ENCODE data around the gene EYA2.
"Not testable (repeated sequence)": the region's sequence is repeated elsewhere in the genome, so short reads cannot be mapped to it uniquely, and the experiment has no call there.

The EYA2 gene

GRCh38 chr20:46879963-46880362, 14.7 kb upstream of the EYA2 start:
- not testable (repeated sequence) for H3K27ac Mint-ChIP-seq; H3K4me1 Mint-ChIP-seq; ATAC-seq; H3K4me3 Mint-ChIP-seq; H3K9me3 Mint-ChIP-seq; H3K36me3 Mint-ChIP-seq; DNase-seq (ENCODE audit: low spot score in 2 of 2)

GRCh38 chr20:46883892-46884291, 10.8 kb upstream of the EYA2 start:
- no peak for DNase-seq (ENCODE audit: low spot score in 2 of 2)
- ATAC-seq: no peak
- Mint-ChIP-seq H3K27ac (no peak overlapping the region), H3K4me3 (no peak overlapping the region), H3K4me1 (no peaks in the 10 kb centered on the region), H3K36me3 (no peaks in the 10 kb centered on the region), H3K9me3 (no peaks in the 10 kb centered on the region)

- Mint-ChIP-seq H3K4me1 (no peaks in the 10 kb centered on the region), H3K4me3 (no peak overlapping the region), H3K36me3 (no peaks in the 10 kb centered on the region), H3K27ac (no peak overlapping the region), H3K9me3 (no peaks in the 10 kb centered on the region)
- no peak for ATAC-seq
- no peak for DNase-seq (ENCODE audit: low spot score in 2 of 2)
Observed at GRCh38 chr20:46890682-46891081, 4.0 kb upstream of the EYA2 start.

GRCh38 chr20:46893051-46893450, 1.6 kb upstream of the EYA2 start:
- DNase-seq (ENCODE audit: low spot score in 2 of 2) (no peak), ATAC-seq (no peak)
- H3K36me3 Mint-ChIP-seq: no peaks in the 10 kb centered on the region
- H3K9me3 Mint-ChIP-seq: no peaks in the 10 kb centered on the region
- H3K4me1 Mint-ChIP-seq: no peaks in the 10 kb centered on the region
- no peak overlapping the region for H3K4me3 Mint-ChIP-seq
- H3K27ac Mint-ChIP-seq: no peak overlapping the region

- ATAC-seq: no peak
- no peak overlapping the region for H3K27ac Mint-ChIP-seq
- no peaks in the 10 kb centered on the region for H3K36me3 Mint-ChIP-seq
- H3K9me3 Mint-ChIP-seq: no peaks in the 10 kb centered on the region
- no peaks in the 10 kb centered on the region for H3K4me1 Mint-ChIP-seq
- no peak for DNase-seq (ENCODE audit: low spot score in 2 of 2)
- no peak overlapping the region for H3K4me3 Mint-ChIP-seq
Observed at GRCh38 chr20:46893877-46894578, 615 bp upstream of the EYA2 start.

GRCh38 chr20:46894971-46895905, 595 bp downstream of the EYA2 start:
- Mint-ChIP-seq H3K27ac (no peak overlapping the region), H3K36me3 (no peaks in the 10 kb centered on the region), H3K4me1 (no peaks in the 10 kb centered on the region), H3K9me3 (no peaks in the 10 kb centered on the region), H3K4me3 (no peak overlapping the region)
- ATAC-seq: no peak
- DNase-seq (ENCODE audit: low spot score in 2 of 2): no peak

GRCh38 chr20:46895906-46896242, 1.2 kb downstream of the EYA2 start:
- Mint-ChIP-seq H3K36me3 (no peaks in the 10 kb centered on the region), H3K4me1 (no peaks in the 10 kb centered on the region), H3K9me3 (no peaks in the 10 kb centered on the region), H3K27ac (no peak overlapping the region), H3K4me3 (no peak overlapping the region)
- DNase-seq (ENCODE audit: low spot score in 2 of 2): no peak
- ATAC-seq: no peak

GRCh38 chr20:46897328-46897880, 2.8 kb downstream of the EYA2 start:
- DNase-seq (ENCODE audit: low spot score in 2 of 2): no peak
- H3K36me3 Mint-ChIP-seq: no peaks in the 10 kb centered on the region
- no peak overlapping the region for H3K27ac Mint-ChIP-seq
- H3K9me3 Mint-ChIP-seq: no peaks in the 10 kb centered on the region
- no peak overlapping the region for H3K4me3 Mint-ChIP-seq
- H3K4me1 Mint-ChIP-seq: no peaks in the 10 kb centered on the region
- no peak for ATAC-seq

GRCh38 chr20:46898423-46898822, 3.8 kb downstream of the EYA2 start:
- no peaks in the 10 kb centered on the region for H3K36me3 Mint-ChIP-seq
- no peak overlapping the region for H3K4me3 Mint-ChIP-seq
- DNase-seq (ENCODE audit: low spot score in 2 of 2): no peak
- H3K9me3 Mint-ChIP-seq: no peaks in the 10 kb centered on the region
- H3K27ac Mint-ChIP-seq: no peak overlapping the region
- ATAC-seq: no peak
- H3K4me1 Mint-ChIP-seq: no peaks in the 10 kb centered on the region

GRCh38 chr20:46899621-46900020, 5.0 kb downstream of the EYA2 start:
- Mint-ChIP-seq H3K4me3 (no peak overlapping the region), H3K36me3 (no peaks in the 10 kb centered on the region), H3K9me3 (no peaks in the 10 kb centered on the region), H3K4me1 (no peaks in the 10 kb centered on the region), H3K27ac (no peak overlapping the region)
- ATAC-seq: no peak
- no peak for DNase-seq (ENCODE audit: low spot score in 2 of 2)

- H3K4me3 Mint-ChIP-seq: no peak overlapping the region
- no peaks in the 10 kb centered on the region for H3K9me3 Mint-ChIP-seq
- H3K4me1 Mint-ChIP-seq: no peaks in the 10 kb centered on the region
- H3K36me3 Mint-ChIP-seq: no peaks in the 10 kb centered on the region
- H3K27ac Mint-ChIP-seq: no peak overlapping the region
- ATAC-seq: no peak
- no peak for DNase-seq (ENCODE audit: low spot score in 2 of 2)
Observed at GRCh38 chr20:46900086-46900485, 5.4 kb downstream of the EYA2 start.

GRCh38 chr20:46900826-46901225, 6.2 kb downstream of the EYA2 start:
- Mint-ChIP-seq H3K9me3 (no peaks in the 10 kb centered on the region), H3K4me1 (no peaks in the 10 kb centered on the region), H3K36me3 (no peaks in the 10 kb centered on the region), H3K4me3 (no peak overlapping the region), H3K27ac (no peak overlapping the region)
- DNase-seq (ENCODE audit: low spot score in 2 of 2) (no peak), ATAC-seq (no peak)

- no peak overlapping the region for H3K27ac Mint-ChIP-seq
- H3K4me1 Mint-ChIP-seq: no peaks in the 10 kb centered on the region
- no peaks in the 10 kb centered on the region for H3K9me3 Mint-ChIP-seq
- no peak overlapping the region for H3K4me3 Mint-ChIP-seq
- no peak for DNase-seq (ENCODE audit: low spot score in 2 of 2)
- H3K36me3 Mint-ChIP-seq: no peaks in the 10 kb centered on the region
- ATAC-seq: no peak
Observed at GRCh38 chr20:46901638-46902037, 7.0 kb downstream of the EYA2 start.

GRCh38 chr20:46903256-46903655, 8.6 kb downstream of the EYA2 start:
- H3K36me3 Mint-ChIP-seq: no peaks in the 10 kb centered on the region
- H3K9me3 Mint-ChIP-seq: no peaks in the 10 kb centered on the region
- no peak for DNase-seq (ENCODE audit: low spot score in 2 of 2)
- no peak for ATAC-seq
- no peak overlapping the region for H3K27ac Mint-ChIP-seq
- H3K4me1 Mint-ChIP-seq: no peaks in the 10 kb centered on the region
- H3K4me3 Mint-ChIP-seq: no peak overlapping the region

- no peak for ATAC-seq
- DNase-seq (ENCODE audit: low spot score in 2 of 2): no peak
- Mint-ChIP-seq H3K36me3 (no peaks in the 10 kb centered on the region), H3K4me1 (no peaks in the 10 kb centered on the region), H3K4me3 (no peak overlapping the region), H3K27ac (no peak overlapping the region), H3K9me3 (no peaks in the 10 kb centered on the region)
Observed at GRCh38 chr20:46903937-46904336, 9.3 kb downstream of the EYA2 start.
